OCI-LY1 (cell line): ENCODE data around the gene ANGPTL8.

Experiments used
- H2AFZ ChIP-seq: fragments of 200-600 bp; sonication (generic), shearing (Covaris generic); 2 replicates; pipeline ENCODE4 v1.6.0; 2014; ENCODE audit warnings: antibody characterized with exemption, mild to moderate bottlenecking, low read length
- H3F3A ChIP-seq: fragments of 200-600 bp; sonication (generic), shearing (Covaris generic); 2 replicates; pipeline ENCODE4 v1.6.0; 2014; ENCODE audit warnings: mild to moderate bottlenecking, antibody characterized with exemption, low read length, moderate library complexity; ENCODE audit not compliant: insufficient read depth
- H3K27ac ChIP-seq: fragments of 200-600 bp; sonication (generic); 2 replicates; pipeline ENCODE4 v1.5.1; 2014; ENCODE audit warnings: low read length, mixed run types, mild to moderate bottlenecking, low read depth; ENCODE audit not compliant: poor library complexity, severe bottlenecking
- H3K27me3 ChIP-seq: fragments of 200-600 bp; sonication (generic); 2 replicates; pipeline ENCODE4 v1.6.0; 2014; ENCODE audit warnings: antibody characterized with exemption, mild to moderate bottlenecking, low read length, moderate library complexity; ENCODE audit not compliant: insufficient read depth
- H3K36me3 ChIP-seq: fragments of 200-600 bp; sonication (generic); 2 replicates; pipeline ENCODE4 v1.6.1; 2014; ENCODE audit warnings: mild to moderate bottlenecking, antibody characterized with exemption, low read length, moderate library complexity, mixed read lengths; ENCODE audit not compliant: insufficient read depth
- H3K4me1 ChIP-seq: fragments of 200-600 bp; sonication (generic); 2 replicates; pipeline ENCODE4 v1.5.1; 2014; ENCODE audit warnings: mild to moderate bottlenecking, low read length, moderate library complexity; ENCODE audit not compliant: insufficient read depth, severe bottlenecking
- H3K4me2 ChIP-seq: fragments of 200-600 bp; sonication (generic), shearing (Covaris generic); 2 replicates; pipeline ENCODE4 v1.6.1; 2014; ENCODE audit warnings: low read length
- H3K4me3 ChIP-seq: fragments of 200-600 bp; sonication (generic); 2 replicates; pipeline ENCODE4 v1.5.1; 2014; ENCODE audit warnings: low read length, low read depth, mild to moderate bottlenecking, mixed read lengths; ENCODE audit not compliant: poor library complexity, severe bottlenecking
- H3K79me2 ChIP-seq: fragments of 200-600 bp; shearing (Covaris generic); 2 replicates; pipeline ENCODE4 v1.6.1; 2016; ENCODE audit warnings: mixed run types, low read length, mixed read lengths; ENCODE audit not compliant: insufficient read depth
- H3K9ac ChIP-seq: fragments of 200-600 bp; sonication (generic), shearing (Covaris generic); 2 replicates; pipeline ENCODE4 v1.6.1; 2014; ENCODE audit warnings: mild to moderate bottlenecking, low read length, mixed read lengths
- H3K9me2 ChIP-seq: fragments of 200-600 bp; sonication (generic), shearing (Covaris generic); 2 replicates; pipeline ENCODE4 v1.6.1; 2014; ENCODE audit warnings: low read depth, mild to moderate bottlenecking, low read length, mixed read lengths
- H3K9me3 ChIP-seq: fragments of 200-600 bp; shearing (Covaris generic); 2 replicates; pipeline ENCODE4 v1.6.1; 2014; ENCODE audit warnings: low read length, mixed read lengths
- H4K20me1 ChIP-seq: fragments of 200-600 bp; sonication (generic), shearing (Covaris generic); 2 replicates; pipeline ENCODE4 v1.6.0; 2016; ENCODE audit warnings: mild to moderate bottlenecking, low read length; ENCODE audit not compliant: insufficient read depth
- CTCF ChIP-seq: fragments of 200-600 bp; sonication (generic), shearing (Covaris generic); IDR thresholded peaks from 2 replicates; pipeline ENCODE4 v1.5.1; 2017; ENCODE audit warnings: mild to moderate bottlenecking, antibody characterized with exemption, low read length, moderate library complexity, mixed read lengths
- EZH2 ChIP-seq: fragments of 200-600 bp; sonication (generic), shearing (Covaris generic); IDR thresholded peaks from 2 replicates; pipeline ENCODE4 v1.8.0; 2017; ENCODE audit warnings: borderline replicate concordance, mixed run types, mild to moderate bottlenecking, antibody characterized with exemption, low read length, moderate library complexity, mixed read lengths

The ANGPTL8 gene, protein sequence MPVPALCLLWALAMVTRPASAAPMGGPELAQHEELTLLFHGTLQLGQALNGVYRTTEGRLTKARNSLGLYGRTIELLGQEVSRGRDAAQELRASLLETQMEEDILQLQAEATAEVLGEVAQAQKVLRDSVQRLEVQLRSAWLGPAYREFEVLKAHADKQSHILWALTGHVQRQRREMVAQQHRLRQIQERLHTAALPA

DNA sequence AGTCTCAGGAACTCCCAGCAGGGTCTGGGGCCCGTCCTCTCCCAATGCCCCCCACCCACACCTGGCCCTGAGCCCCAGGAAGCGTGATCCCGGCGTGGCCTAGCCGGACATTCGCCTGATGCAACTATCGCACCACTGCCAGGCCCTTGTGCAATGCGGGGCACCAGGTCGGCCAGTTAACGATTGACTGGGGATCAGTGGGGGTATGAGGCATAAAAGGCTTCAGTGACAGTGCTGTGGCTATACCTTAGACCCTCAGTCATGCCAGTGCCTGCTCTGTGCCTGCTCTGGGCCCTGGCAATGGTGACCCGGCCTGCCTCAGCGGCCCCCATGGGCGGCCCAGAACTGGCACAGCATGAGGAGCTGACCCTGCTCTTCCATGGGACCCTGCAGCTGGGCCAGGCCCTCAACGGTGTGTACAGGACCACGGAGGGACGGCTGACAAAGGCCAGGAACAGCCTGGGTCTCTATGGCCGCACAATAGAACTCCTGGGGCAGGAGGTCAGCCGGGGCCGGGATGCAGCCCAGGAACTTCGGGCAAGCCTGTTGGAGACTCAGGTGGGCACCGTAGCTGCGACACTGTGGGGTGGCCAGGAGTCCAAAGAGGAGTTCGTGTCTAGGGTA lies at the start of gene ANGPTL8:
Gene ANGPTL8, plus strand, starts transcription at position 243 of the 624 bp plus-strand sequence. Its CDS starts 19 bp downstream, at position 262.
- Histone ChIP-seq H3K36me3 (no peaks in the 10 kb centered on the region; the same call in 1 of the 2 replicates), H3K4me1 (peaks cover 4% of the 10 kb centered on the region)

GRCh38 chr19:11190501-11190900 lies 48.9 kb upstream of the ANGPTL8 start:
- Histone ChIP-seq H3K9me2 (no peaks in the 10 kb centered on the region), H3K4me3 (peak overlapping the region; percentile 11), H3K36me3 (peaks cover 54% of the 10 kb centered on the region), H3K27ac (peak overlapping the region; percentile 92), H4K20me1 (no peaks in the 10 kb centered on the region), H3K4me2 (peak overlapping the region; percentile 53; the same call in 1 of the 2 replicates), H3K4me1 (peaks cover 92% of the 10 kb centered on the region), H2AFZ (no peak overlapping the region), H3K9ac (peak overlapping the region; percentile 28; the same call in 1 of the 2 replicates), H3K9me3 (no peaks in the 10 kb centered on the region), H3K27me3 (no peaks in the 10 kb centered on the region), H3F3A (peaks cover 2% of the 10 kb centered on the region; the same call in 1 of the 2 replicates), H3K79me2 (no peaks in the 10 kb centered on the region)
- TF ChIP-seq CTCF = no peak
- TF ChIP-seq EZH2 = no peak

More for the DNA sequence above, at the start of gene ANGPTL8:
- no peaks in the 10 kb centered on the region for H4K20me1 ChIP-seq
- H3K79me2 ChIP-seq = no peaks in the 10 kb centered on the region
- H3K4me2 ChIP-seq = no peak within 1 kb of the TSS
- no peak within 1 kb of the TSS for H2AFZ ChIP-seq
- H3F3A ChIP-seq = no peaks in the 10 kb centered on the region
- no peaks in the 10 kb centered on the region for H3K9me2 ChIP-seq
- H3K9me3 ChIP-seq = no peaks in the 10 kb centered on the region
- TF ChIP-seq EZH2 = no peak
- no peak for TF ChIP-seq CTCF
- H3K27ac ChIP-seq = no peak within 1 kb of the TSS
- H3K27me3 ChIP-seq = no peaks in the 10 kb centered on the region; the same call in 1 of the 2 replicates
- no peak within 1 kb of the TSS for H3K4me3 ChIP-seq
- H3K9ac ChIP-seq = no peak within 1 kb of the TSS

- peaks cover 91% of the 10 kb centered on the region for H3K4me1 ChIP-seq
- no peaks in the 10 kb centered on the region for H3K27me3 ChIP-seq
- no peaks in the 10 kb centered on the region for H3K9me2 ChIP-seq
- peak overlapping the region; percentile 24; the same call in 1 of the 2 replicates for H3K4me2 ChIP-seq
- no peaks in the 10 kb centered on the region for H3K79me2 ChIP-seq
- H3K27ac ChIP-seq = peak overlapping the region; percentile 92
- no peaks in the 10 kb centered on the region for H3F3A ChIP-seq
- no peak overlapping the region for H2AFZ ChIP-seq
- no peak overlapping the region; the same call in 1 of the 2 replicates for H3K9ac ChIP-seq
- no peaks in the 10 kb centered on the region for H3K9me3 ChIP-seq
- TF ChIP-seq CTCF = no peak
- TF ChIP-seq EZH2 = no peak
- peaks cover 56% of the 10 kb centered on the region for H3K36me3 ChIP-seq
- H4K20me1 ChIP-seq = no peaks in the 10 kb centered on the region
- peak overlapping the region; percentile 9 for H3K4me3 ChIP-seq
Measured at GRCh38 chr19:11191273-11191755, 48.1 kb upstream of the ANGPTL8 start.
